HCT116 (cell line): Measurements from ENCODE around the gene SERAC1. TPM values are rescaled to one million over a fixed set of nuclear protein-coding genes. Genes with fewer than 3 reads are reported as not detected.

Experiments used
- ATAC-seq: fragments of 200-7000 bp; cut with Tn5 transposase; 2 replicates; pipeline ENCODE4 v1.9.1; 2020; ENCODE audit warnings: mild to moderate bottlenecking, moderate library complexity
- BruUV-seq: library from RNA; stranded (reverse); fragments of 400-500 nt; replicated peaks from 2 replicates; lab custom pipeline; 2021; lab: Mats Ljungman, UMichigan
- CTCF ChIA-PET: fragments of 300-600 bp; sonication (Branson Sonifier 250); formaldehyde crosslinking; loops from one replicate; lab custom pipeline; 2021; ENCODE audit warnings: antibody characterized with exemption; lab: Charles Lee
- POLR2A ChIA-PET: fragments of 300-600, 350-600 bp; sonication (Branson Sonifier 250); formaldehyde crosslinking; loops from one replicate; lab custom pipeline; 2021; ENCODE audit warnings: antibody characterized with exemption; lab: Charles Lee
- RAD21 ChIA-PET, 2 experiments: fragments of 300-600 bp; sonication (Branson Sonifier 250); formaldehyde crosslinking; loops; one replicate each; lab custom pipeline; 2023; ENCODE audit warnings: low total read pairs in 2 of 2; ENCODE audit not compliant: uncharacterized antibody in 2 of 2, unreplicated experiment in 2 of 2, low non-redundant PET in 1 of 2; lab: Charles Lee
- DNase-seq: peaks from one replicate; pipeline ENCODE4 v3.0.0-alpha.2; 2010; ENCODE audit warnings: low read depth, low spot score
- H2AFZ ChIP-seq: fragments of 200-600 bp; shearing (Covaris generic), sonication (generic); 2 replicates; pipeline ENCODE4 v1.6.1; 2017; ENCODE audit warnings: low read depth, mixed run types, mixed read lengths, antibody characterized with exemption, low read length; ENCODE audit not compliant: poor library complexity, severe bottlenecking
- H3K27ac ChIP-seq: 2 replicates; pipeline ENCODE4 v1.5.1; 2012; ENCODE audit warnings: low read depth, low read length
- H3K27me3 ChIP-seq: fragments of 200-600 bp; sonication (generic); 2 replicates; pipeline ENCODE4 v1.6.1; 2016; ENCODE audit warnings: mixed run types, low read length, mixed read lengths; ENCODE audit not compliant: insufficient read depth
- H3K36me3 ChIP-seq, 2 experiments: fragments of 200-500 bp in 1 of 2; fragments of 200-600 bp in 1 of 2; sonication (Bioruptor generic) in 1 of 2; sonication (generic) in 1 of 2; 2 replicates each; pipeline versions ENCODE4 v1.5.1 to v1.6.1; 2014 to 2016; ENCODE audit warnings: low read length in 2 of 2, inconsistent platforms in 1 of 2, mixed read lengths in 1 of 2, mixed run types in 1 of 2; ENCODE audit not compliant: insufficient read depth in 2 of 2, control insufficient read depth in 1 of 2
- H3K4me1 ChIP-seq, 2 experiments: fragments of 200-600 bp in 1 of 2; sonication (generic) in 1 of 2; 2 replicates each; pipeline versions ENCODE4 v1.5.1 to v1.6.1; 2012 to 2017; ENCODE audit warnings: low read length in 2 of 2, inconsistent platforms in 1 of 2, mild to moderate bottlenecking in 1 of 2, mixed read lengths in 1 of 2, mixed run types in 1 of 2, moderate library complexity in 1 of 2; ENCODE audit not compliant: insufficient read depth in 2 of 2, control insufficient read depth in 1 of 2
- H3K4me2 ChIP-seq: fragments of 200-600 bp; sonication (generic); 2 replicates; pipeline ENCODE4 v1.6.1; 2017; ENCODE audit warnings: mixed run types, low read length, mixed read lengths
- H3K4me3 ChIP-seq, 2 experiments: fragments of 200-600 bp in 1 of 2; sonication (generic) in 1 of 2; replicated peaks in 1 of 2; 2 replicates each; pipeline ENCODE4 v1.5.1; 2011 to 2016; ENCODE audit warnings: low read length in 2 of 2, control low read depth in 1 of 2, low read depth in 1 of 2, mild to moderate bottlenecking in 1 of 2, mixed read lengths in 1 of 2, mixed run types in 1 of 2
- H3K79me2 ChIP-seq: fragments of 200-600 bp; sonication (generic); 2 replicates; pipeline ENCODE4 v1.6.1; 2017; ENCODE audit warnings: mild to moderate bottlenecking, mixed run types, low read length, moderate library complexity, mixed read lengths; ENCODE audit not compliant: insufficient read depth
- H3K9ac ChIP-seq: fragments of 200-600 bp; sonication (generic); 2 replicates; pipeline ENCODE4 v1.6.1; 2016; ENCODE audit warnings: low read length, mixed read lengths
- H3K9me2 ChIP-seq: fragments of 200-600 bp; sonication (generic), shearing (Covaris generic); 2 replicates; pipeline ENCODE4 v1.6.1; 2017; ENCODE audit warnings: mixed run types, mild to moderate bottlenecking, moderate library complexity; ENCODE audit not compliant: insufficient read depth
- H3K9me3 ChIP-seq, 2 experiments: fragments of 200-500 bp in 1 of 2; fragments of 200-600 bp in 1 of 2; sonication (Bioruptor generic) in 1 of 2; sonication (generic) in 1 of 2; 2 replicates each; pipeline ENCODE4 v1.6.1; 2014 to 2017; ENCODE audit warnings: low read length in 2 of 2, mixed read lengths in 2 of 2, inconsistent platforms in 1 of 2, low read depth in 1 of 2, mild to moderate bottlenecking in 1 of 2, mixed run types in 1 of 2, moderate library complexity in 1 of 2; ENCODE audit not compliant: control insufficient read depth in 1 of 2, insufficient read depth in 1 of 2
- H4K20me1 ChIP-seq: fragments of 200-600 bp; sonication (generic), shearing (Covaris generic); 2 replicates; pipeline ENCODE4 v1.6.1; 2017; ENCODE audit warnings: mixed run types, mild to moderate bottlenecking, moderate library complexity; ENCODE audit not compliant: insufficient read depth
- ATF3 ChIP-seq: IDR thresholded peaks from 2 replicates; pipeline ENCODE4 v1.6.1; 2012
- CBX3 ChIP-seq: IDR thresholded peaks from 2 replicates; pipeline ENCODE4 v1.6.1; 2012; ENCODE audit warnings: low read depth
- CEBPB ChIP-seq: IDR thresholded peaks from 2 replicates; pipeline ENCODE4 v1.6.1; 2012; ENCODE audit warnings: low read depth
- CTCF ChIP-seq, 3 experiments: fragments of 200-600 bp in 1 of 3; sonication (generic) in 1 of 3; IDR thresholded peaks in 2 of 3; conservative IDR thresholded peaks in 1 of 3; 2 replicates each; pipeline ENCODE4 v1.5.1; 2012 to 2017; ENCODE audit warnings: low read depth in 2 of 3, low read length in 2 of 3, antibody characterized with exemption in 1 of 3, borderline replicate concordance in 1 of 3, control low read depth in 1 of 3, mild to moderate bottlenecking in 1 of 3, mixed read lengths in 1 of 3, mixed run types in 1 of 3, moderate library complexity in 1 of 3; ENCODE audit not compliant: insufficient read depth in 1 of 3
- ELF1 ChIP-seq: IDR thresholded peaks from 2 replicates; pipeline ENCODE4 v1.6.1; 2012; ENCODE audit warnings: low read depth, borderline replicate concordance
- EZH2 ChIP-seq: fragments of 200-600 bp; sonication (generic); IDR thresholded peaks from 2 replicates; pipeline ENCODE4 v1.6.1; 2017; ENCODE audit warnings: antibody characterized with exemption, mixed run types
- EZH2phosphoT487 ChIP-seq: fragments of 200-600 bp; IDR thresholded peaks from 2 replicates; pipeline ENCODE4 v1.6.1; 2018; ENCODE audit warnings: antibody characterized with exemption, borderline replicate concordance
- FOSL1 ChIP-seq: IDR thresholded peaks from 2 replicates; pipeline ENCODE4 v1.6.1; 2012; ENCODE audit warnings: low read depth
- JUND ChIP-seq: IDR thresholded peaks from 2 replicates; pipeline ENCODE4 v1.6.1; 2012
- MAX ChIP-seq: IDR thresholded peaks from 2 replicates; pipeline ENCODE4 v1.6.1; 2012
- POLR2A ChIP-seq: IDR thresholded peaks from 2 replicates; pipeline ENCODE4 v1.7.0; 2011; ENCODE audit warnings: borderline replicate concordance; ENCODE audit not compliant: insufficient read depth, insufficient read length; ENCODE audit errors: extremely low read depth
- POLR2AphosphoS5 ChIP-seq: IDR thresholded peaks from 2 replicates; pipeline ENCODE4 v1.6.1; 2011; ENCODE audit warnings: mild to moderate bottlenecking, low read depth, low read length, moderate library complexity
- REST ChIP-seq: IDR thresholded peaks from 2 replicates; pipeline ENCODE4 v1.6.1; 2012; ENCODE audit warnings: low read depth
- SIN3A ChIP-seq: IDR thresholded peaks from 2 replicates; pipeline ENCODE4 v1.6.1; 2012; ENCODE audit warnings: low read depth
- SP1 ChIP-seq: IDR thresholded peaks from 2 replicates; pipeline ENCODE4 v1.6.1; 2012; ENCODE audit warnings: low read depth
- SRF ChIP-seq: IDR thresholded peaks from 2 replicates; pipeline ENCODE4 v1.6.1; 2012; ENCODE audit warnings: low read depth
- TCF7L2 ChIP-seq: IDR thresholded peaks from 2 replicates; pipeline ENCODE4 v1.7.0; 2011; ENCODE audit warnings: borderline replicate concordance, inconsistent platforms; ENCODE audit not compliant: insufficient read depth, insufficient read length; ENCODE audit errors: extremely low read depth
- YY1 ChIP-seq: IDR thresholded peaks from 2 replicates; pipeline ENCODE4 v1.6.1; 2011; ENCODE audit warnings: low read length, low read depth, moderate library complexity, mild to moderate bottlenecking; ENCODE audit not compliant: insufficient replicate concordance; ENCODE audit errors: extremely low read depth
- ZFX ChIP-seq: fragments of 450-650 bp; IDR thresholded peaks from 2 replicates; pipeline ENCODE4 v1.6.1; 2017
- ZNF274 ChIP-seq: fragments of 200-500 bp; sonication (Bioruptor generic); IDR thresholded peaks from 2 replicates; pipeline ENCODE4 v1.6.1; 2014; ENCODE audit warnings: mild to moderate bottlenecking, low read depth, low read length, inconsistent platforms
- intact Hi-C: fragments of 100-400 bp; cut with micrococcal nuclease; formaldehyde crosslinking; loops from 2 replicates; pipeline ENCODE4 v1.10.0; 2022
- total RNA-seq: library from RNA; stranded (reverse); gene quantifications from one replicate; pipeline ENCODE4 v1.2.1, GENCODE V29; 2021; ENCODE audit not compliant: unreplicated experiment

The SERAC1 gene
- total RNA-seq, 1 experiment from 2014 or later: 7.6 TPM

GRCh38 chr6:158071121-158072082 is 96.7 kb downstream of the SERAC1 start:
- TF ChIP-seq ELF1 (no peak), REST (no peak), YY1 (no peak), ATF3 (no peak), ZFX (no peak), MAX (no peak), POLR2A (no peak), FOSL1 (no peak), ZNF274 (no peak), CTCF (IDR thresholded peaks at IDR 0.05 in 2 of 3, conservative IDR thresholded peaks at IDR 0.05 in 1 of 3; ENCODE audit: borderline replicate concordance in 1 of 3, insufficient read depth in 1 of 3, low read depth in 2 of 3, low read length in 2 of 3) (no peak), SP1 (no peak), POLR2AphosphoS5 (no peak), JUND (no peak), CBX3 (no peak), EZH2phosphoT487 (no peak), SRF (no peak), CEBPB (no peak), EZH2 (no peak), TCF7L2 (no peak), SIN3A (no peak)
- ChIA-PET POLR2A (no interaction called here), CTCF (interaction anchor here (1.0 to 3.1 kb wide), 10 partner anchors 9 to 405 kb away, joined by 3 to 18 read pairs (median 4); no protein-coding TSS in a partner anchor), RAD21 (no interaction called here)
- intact Hi-C loops: loop anchor here (1.0 to 10.0 kb wide), 4 partner anchors 90 to 757 kb away; partner anchors contain the start of gene SYNJ2
- Histone ChIP-seq H2AFZ (no peak overlapping the region), H3K36me3 (peaks cover 7 to 24% of the 10 kb centered on the region in 2 experiments; a peak in 2 of 4 replicates), H3K27me3 (no peaks in the 10 kb centered on the region), H4K20me1 (no peaks in the 10 kb centered on the region), H3K27ac (no peak overlapping the region), H3K4me2 (no peak overlapping the region), H3K9me3 (no peaks in the 10 kb centered on the region), H3K79me2 (no peaks in the 10 kb centered on the region), H3K4me3 (no peak overlapping the region), H3K4me1 (peaks cover 26 to 46% of the 10 kb centered on the region in 2 experiments), H3K9ac (no peak overlapping the region), H3K9me2 (no peaks in the 10 kb centered on the region)
- BruUV-seq: no TSS peak
- ATAC-seq (no peak), DNase-seq (no peak)
